Ovary (tissue), 3 donors: ENCODE measurements around the gene SIPA1L3.

Experiments
- CTCF ChIP-seq, 3 donors: fragments of 450-650 bp in 2 of 3; fragments of 200-600 bp in 1 of 3; IDR thresholded peaks; one replicate each; pipeline versions ENCODE4 v1.5.1 to v1.8.0; 2016 to 2022; ENCODE audit warnings: antibody characterized with exemption in 3 of 3, mild to moderate bottlenecking in 1 of 3
- EP300 ChIP-seq: sonication (generic); formaldehyde crosslinking; IDR thresholded peaks from one replicate; pipeline ENCODE4 v1.6.1; 2017; ENCODE audit warnings: antibody characterized with exemption
- POLR2A ChIP-seq: fragments of 450-650 bp; IDR thresholded peaks from one replicate; pipeline ENCODE4 v1.6.1; 2017; ENCODE audit warnings: antibody characterized with exemption, mild to moderate bottlenecking, moderate library complexity
- donor health status: DM: no; HTN: no; CAD: no.

GRCh38 chr19:38148337-38148736, 241.3 kb downstream of the SIPA1L3 start:
- TF ChIP-seq POLR2A: no peak
- no peak for TF ChIP-seq CTCF (IDR thresholded peaks at IDR 0.05)
- no peak for TF ChIP-seq EP300
